SH-SY5Y (cell line): Measurements from ENCODE around the gene HEPHL1.

Source experiments
- GATA2 ChIP-seq: IDR thresholded peaks from 2 replicates; pipeline ENCODE4 v1.6.1; 2011; ENCODE audit warnings: mild to moderate bottlenecking, low read depth, low read length
- GATA3 ChIP-seq: IDR thresholded peaks from 2 replicates; pipeline ENCODE4 v1.6.1; 2011; ENCODE audit warnings: low read depth, mild to moderate bottlenecking, low read length, moderate library complexity

DNA sequence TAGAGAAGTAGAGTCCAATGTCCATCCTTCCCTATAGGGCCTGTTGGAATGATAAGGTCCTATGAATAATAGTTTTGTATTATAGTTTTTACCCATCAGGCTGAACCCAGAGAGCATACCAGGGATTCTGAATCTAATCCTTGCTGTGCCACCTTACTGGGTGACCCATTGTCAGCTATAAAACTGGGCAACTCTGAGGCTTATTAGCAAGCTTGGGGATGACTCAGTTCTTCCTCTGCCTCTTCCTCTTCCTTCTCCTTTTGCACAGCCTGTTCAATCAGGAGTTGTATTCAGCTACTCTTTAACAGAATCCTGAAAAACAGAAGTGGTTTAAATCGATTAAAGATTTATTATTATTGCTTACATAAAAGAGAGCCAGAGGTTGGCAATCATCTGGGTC is 8.9 kb downstream of the HEPHL1 start:
- TF ChIP-seq GATA2 (no peak), GATA3 (no peak)
